GM23248 (cell line): ENCODE measurements around the gene ATP5F1B.

Experiments
- EZH2 ChIP-seq: fragments of 200-600 bp; sonication (generic); IDR thresholded peaks from 2 replicates; pipeline ENCODE4 v1.6.1; 2018; ENCODE audit warnings: antibody characterized with exemption, mild to moderate bottlenecking; ENCODE audit not compliant: insufficient read depth, poor library complexity, severe bottlenecking
- EZH2phosphoT487 ChIP-seq: fragments of 200-600 bp; sonication (generic); IDR thresholded peaks from 2 replicates; pipeline ENCODE4 v1.6.1; 2018; ENCODE audit warnings: antibody characterized with exemption, moderate library complexity, mild to moderate bottlenecking, low read depth; ENCODE audit not compliant: insufficient read depth

- TF ChIP-seq EZH2 (no peak), EZH2phosphoT487 (no peak)
These were observed 28.9 kb downstream of the ATP5F1B start for GRCh38 chr12:56616925-56617324.
